NCI-H146 treated with DMSO at 0.1 percent for 48 hours (cell line): ENCODE results near the gene CDS2.
"Not testable (repeated sequence)": the region's sequence is repeated elsewhere in the genome, so short reads cannot be mapped to it uniquely, and the experiment has no call there.

ENCODE experiments used
- DNase-seq: peaks from one replicate; lab custom pipeline; 2025; ENCODE audit not compliant: unreplicated experiment; lab: John Stamatoyannopoulos, UW

CDS2 gene

GRCh38 chr20:5126512-5127203, at the start of gene CDS2:
Gene CDS2 (plus strand): TSS chr20:5127008. CDS start chr20:5127093, 85 bp downstream.
- peak; percentile 98 for DNase-seq

- DNase-seq: no peak
Measured at GRCh38 chr20:5077761-5078387, 48.9 kb upstream of the CDS2 start.

- no peak for DNase-seq
Measured at GRCh38 chr20:5078399-5078958, 48.3 kb upstream of the CDS2 start.

GRCh38 chr20:5080384-5080877, 46.4 kb upstream of the CDS2 start:
- no peak for DNase-seq

GRCh38 chr20:5085380-5085779, 41.4 kb upstream of the CDS2 start:
- no peak for DNase-seq

GRCh38 chr20:5088688-5089087, 38.1 kb upstream of the CDS2 start:
- no peak for DNase-seq

GRCh38 chr20:5090191-5090590, 36.6 kb upstream of the CDS2 start:
- no peak for DNase-seq

- DNase-seq: no peak
Measured at GRCh38 chr20:5091902-5092301, 34.9 kb upstream of the CDS2 start.

GRCh38 chr20:5092765-5093339, 34.0 kb upstream of the CDS2 start:
- no peak for DNase-seq

GRCh38 chr20:5095454-5095853, 31.4 kb upstream of the CDS2 start:
- DNase-seq: no peak

GRCh38 chr20:5095931-5096330, 30.9 kb upstream of the CDS2 start:
- DNase-seq: no peak

- no peak for DNase-seq
Measured at GRCh38 chr20:5096463-5096862, 30.3 kb upstream of the CDS2 start.

GRCh38 chr20:5099009-5099408, 27.8 kb upstream of the CDS2 start:
- DNase-seq: not testable (repeated sequence)

GRCh38 chr20:5099909-5100308, 26.9 kb upstream of the CDS2 start:
- not testable (repeated sequence) for DNase-seq

- peak; percentile 51 for DNase-seq
Measured at GRCh38 chr20:5100684-5101347, 26.0 kb upstream of the CDS2 start.

GRCh38 chr20:5104479-5104878, 22.3 kb upstream of the CDS2 start:
- no peak for DNase-seq

- DNase-seq: no peak
Measured at GRCh38 chr20:5109276-5109675, 17.5 kb upstream of the CDS2 start.

- DNase-seq: no peak
Measured at GRCh38 chr20:5113615-5113986, 13.2 kb upstream of the CDS2 start.

GRCh38 chr20:5114403-5114802, 12.4 kb upstream of the CDS2 start:
- no peak for DNase-seq

GRCh38 chr20:5116875-5117274, 9.9 kb upstream of the CDS2 start:
- DNase-seq: no peak
